Activated CD8-positive, alpha-beta memory T cell treated with anti-CD3 and anti-CD28 coated beads, Interleukin-2, amount 10 ng/mL, durations not matched to agents 7 days and 5 days (primary cell): ENCODE data around the gene ADCY4. TPM values are rescaled to one million over a fixed set of nuclear protein-coding genes. Genes with fewer than 3 reads are reported as not detected.

Experiments used
- ATAC-seq: fragments of 150-1000 bp; cut with Tn5 transposase; one replicate; pipeline ENCODE4 v1.10.0; 2021; ENCODE audit warnings: moderate library complexity
- CTCF ChIA-PET: fragments of 350-600 bp; sonication (Branson Sonifier 250); formaldehyde crosslinking; loops from one replicate; lab custom pipeline; 2021; ENCODE audit warnings: antibody characterized with exemption; lab: Charles Lee
- DNase-seq: peaks from one replicate; pipeline ENCODE4 v3.0.0-alpha.2; 2020
- H3K27ac Mint-ChIP-seq: one replicate; pipeline ENCODE4 v1.8.0; 2021; ENCODE audit warnings: mild to moderate bottlenecking, mixed read lengths
- H3K27me3 Mint-ChIP-seq: one replicate; pipeline ENCODE4 v1.8.0; 2021; ENCODE audit warnings: mixed read lengths
- H3K36me3 Mint-ChIP-seq: one replicate; pipeline ENCODE4 v1.8.0; 2021; ENCODE audit warnings: mild to moderate bottlenecking, mixed read lengths
- H3K4me1 Mint-ChIP-seq: one replicate; pipeline ENCODE4 v1.8.0; 2021; ENCODE audit warnings: mixed read lengths
- H3K4me3 Mint-ChIP-seq: one replicate; pipeline ENCODE4 v1.8.0; 2021; ENCODE audit warnings: mild to moderate bottlenecking, moderate library complexity, mixed read lengths
- H3K9me3 Mint-ChIP-seq: one replicate; pipeline ENCODE4 v1.8.0; 2022; ENCODE audit warnings: low read depth, mixed read lengths
- total RNA-seq, 2 experiments: library from RNA; stranded (reverse); gene quantifications; one replicate each; pipeline ENCODE4 v1.2.3, GENCODE V29; 2021

ADCY4 gene
- total RNA-seq, 2 experiments from 2014 or later, result 1.6 to 3.4 TPM

DNA sequence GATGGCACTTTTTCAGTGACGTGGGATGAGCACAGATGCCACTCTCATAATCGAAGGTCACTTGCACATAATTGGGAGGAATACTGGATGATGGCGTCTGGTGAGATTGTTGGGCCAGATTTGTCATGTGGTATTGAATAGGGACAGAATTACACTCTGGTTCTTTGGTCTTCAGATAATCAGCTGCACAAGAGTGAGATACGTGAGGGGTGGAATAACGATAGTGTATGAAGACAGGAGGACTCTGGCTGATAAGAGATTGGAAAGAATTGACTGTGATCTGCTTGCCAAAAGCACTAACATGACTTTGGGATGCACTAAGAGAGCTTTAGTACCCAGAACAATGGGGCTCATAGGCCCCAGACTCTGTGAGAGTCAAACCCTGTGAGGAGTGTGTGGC is 56.4 kb downstream of the ADCY4 start:
- DNase-seq (no peak), ATAC-seq (no peak)
- Mint-ChIP-seq H3K4me1 (peaks cover 35% of the 10 kb centered on the region), H3K27me3 (no peaks in the 10 kb centered on the region), H3K4me3 (no peak overlapping the region), H3K9me3 (no peaks in the 10 kb centered on the region), H3K36me3 (no peaks in the 10 kb centered on the region), H3K27ac (no peak overlapping the region)
- CTCF ChIA-PET, result interaction anchor here (0.9 to 16.6 kb wide), 6 partner anchors 13 to 158 kb away, joined by 3 to 275 read pairs (median 28); partner anchors contain the start of genes CIDEB, DHRS1, NOP9 and TINF2

GRCh38 chr14:24277606-24278321 is 57.1 kb downstream of the ADCY4 start:
- no peaks in the 10 kb centered on the region for H3K9me3 Mint-ChIP-seq
- H3K27ac Mint-ChIP-seq, result no peak overlapping the region
- peaks cover 40% of the 10 kb centered on the region for H3K4me1 Mint-ChIP-seq
- DNase-seq (no peak), ATAC-seq (no peak)
- no peaks in the 10 kb centered on the region for H3K27me3 Mint-ChIP-seq
- no peak overlapping the region for H3K4me3 Mint-ChIP-seq
- CTCF ChIA-PET, result interaction anchor here (0.6 to 16.6 kb wide), 6 partner anchors 13 to 949 kb away, joined by 3 to 275 read pairs (median 28); partner anchors contain the start of genes CIDEB, DHRS1, NOP9 and TINF2
- H3K36me3 Mint-ChIP-seq, result no peaks in the 10 kb centered on the region

- Mint-ChIP-seq H3K4me1 (peaks cover 47% of the 10 kb centered on the region), H3K9me3 (no peaks in the 10 kb centered on the region), H3K27ac (no peak overlapping the region), H3K4me3 (no peak overlapping the region), H3K36me3 (no peaks in the 10 kb centered on the region), H3K27me3 (no peaks in the 10 kb centered on the region)
- DNase-seq (no peak), ATAC-seq (no peak)
- CTCF ChIA-PET, result interaction anchor here (1.1 to 16.6 kb wide), 5 partner anchors 12 to 31 kb away, joined by 3 to 275 read pairs (median 35); partner anchors contain the start of genes CIDEB, DHRS1, NOP9 and TINF2
These were observed 57.8 kb downstream of the ADCY4 start for GRCh38 chr14:24277071-24277470.

DNA sequence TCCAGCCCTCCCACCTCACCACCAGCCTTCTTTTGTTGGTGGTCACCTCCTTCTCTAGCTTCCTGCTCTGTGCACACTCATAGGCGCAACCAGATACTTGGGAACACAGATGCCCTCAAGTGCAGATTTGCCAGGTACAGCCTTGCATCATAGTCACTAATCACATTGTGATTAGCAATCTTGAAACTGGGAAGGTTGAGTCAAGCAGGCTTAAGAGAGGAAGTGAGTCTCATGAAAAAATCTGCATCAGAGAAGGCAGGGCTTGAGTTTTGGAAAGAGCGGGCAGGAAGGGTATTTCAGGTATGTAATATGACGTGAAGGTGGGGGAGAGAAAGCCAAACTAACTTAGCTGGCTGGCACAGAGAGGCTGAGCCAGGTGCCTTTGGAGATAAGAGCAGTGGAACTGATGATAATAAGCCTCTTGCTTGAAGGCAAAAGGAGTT is 60.7 kb downstream of the ADCY4 start:
- CTCF ChIA-PET, result interaction anchor here (0.7 to 16.6 kb wide), 10 partner anchors 16 to 157 kb away, joined by 3 to 275 read pairs (median 9); partner anchors contain the start of genes CIDEB, DHRS1, LTB4R and LTB4R2
- peak; percentile 65 for DNase-seq
- peak; percentile 32 for ATAC-seq
- no peaks in the 10 kb centered on the region for H3K36me3 Mint-ChIP-seq
- H3K4me3 Mint-ChIP-seq, result no peak overlapping the region
- H3K4me1 Mint-ChIP-seq, result peaks cover 55% of the 10 kb centered on the region
- peak overlapping the region; percentile 65 for H3K27ac Mint-ChIP-seq
- H3K27me3 Mint-ChIP-seq, result no peaks in the 10 kb centered on the region
- H3K9me3 Mint-ChIP-seq, result no peaks in the 10 kb centered on the region

GRCh38 chr14:24273422-24273998 is 61.4 kb downstream of the ADCY4 start:
- DNase-seq (no peak), ATAC-seq (no peak)
- H3K9me3 Mint-ChIP-seq, result no peaks in the 10 kb centered on the region
- no peaks in the 10 kb centered on the region for H3K27me3 Mint-ChIP-seq
- peaks cover 49% of the 10 kb centered on the region for H3K4me1 Mint-ChIP-seq
- peak overlapping the region; percentile 65 for H3K27ac Mint-ChIP-seq
- H3K4me3 Mint-ChIP-seq, result no peak overlapping the region
- H3K36me3 Mint-ChIP-seq, result no peaks in the 10 kb centered on the region
- CTCF ChIA-PET, result interaction anchor here (1.1 to 16.6 kb wide), 8 partner anchors 17 to 158 kb away, joined by 3 to 275 read pairs (median 14); partner anchors contain the start of genes CIDEB, DHRS1, LTB4R and LTB4R2

- peak overlapping the region; percentile 84 for H3K4me3 Mint-ChIP-seq
- no peaks in the 10 kb centered on the region for H3K9me3 Mint-ChIP-seq
- H3K27ac Mint-ChIP-seq, result peak overlapping the region; percentile 83
- H3K4me1 Mint-ChIP-seq, result peaks cover 44% of the 10 kb centered on the region
- CTCF ChIA-PET, result interaction anchor here (1.3 to 16.6 kb wide), 15 partner anchors 9 to 159 kb away, joined by 3 to 275 read pairs (median 10); partner anchors contain the start of genes CIDEB, DHRS1, IRF9 and LTB4R
- no peaks in the 10 kb centered on the region for H3K27me3 Mint-ChIP-seq
- no peak for DNase-seq
- H3K36me3 Mint-ChIP-seq, result no peaks in the 10 kb centered on the region
- no peak for ATAC-seq
These were observed 62.4 kb downstream of the ADCY4 start for GRCh38 chr14:24272467-24272866.

- peak overlapping the region; percentile 84 for H3K4me3 Mint-ChIP-seq
- no peaks in the 10 kb centered on the region for H3K27me3 Mint-ChIP-seq
- H3K27ac Mint-ChIP-seq, result peak overlapping the region; percentile 83
- no peak for DNase-seq
- ATAC-seq, result no peak
- H3K36me3 Mint-ChIP-seq, result peaks cover 5% of the 10 kb centered on the region
- no peaks in the 10 kb centered on the region for H3K9me3 Mint-ChIP-seq
- peaks cover 41% of the 10 kb centered on the region for H3K4me1 Mint-ChIP-seq
- CTCF ChIA-PET, result interaction anchor here (1.3 to 16.6 kb wide), 17 partner anchors 8 to 396 kb away, joined by 3 to 275 read pairs (median 10); partner anchors contain the start of genes CHMP4A, CIDEB, DHRS1 and IRF9
These were observed 63.0 kb downstream of the ADCY4 start for GRCh38 chr14:24271834-24272263.

GRCh38 chr14:24271134-24271833 is 63.6 kb downstream of the ADCY4 start, which contains the start of gene RABGGTA:
TSS of gene RABGGTA (minus strand) at chr14:24271597. CDS start at chr14:24271115, 482 bp downstream.
- CTCF ChIA-PET, result interaction anchor here (0.6 to 16.6 kb wide), 25 partner anchors 9 to 396 kb away, joined by 3 to 275 read pairs (median 6); partner anchors contain the start of genes CHMP4A, CIDEB, DCAF11 and DHRS1
- peak within 1 kb of the TSS; percentile 84 for H3K4me3 Mint-ChIP-seq
- H3K4me1 Mint-ChIP-seq, result peaks cover 41% of the 10 kb centered on the region
- no peaks in the 10 kb centered on the region for H3K27me3 Mint-ChIP-seq
- peak within 1 kb of the TSS; percentile 93 for H3K27ac Mint-ChIP-seq
- DNase-seq (peak; percentile 92), ATAC-seq (peak; percentile 92)
- H3K9me3 Mint-ChIP-seq, result no peaks in the 10 kb centered on the region
- peaks cover 10% of the 10 kb centered on the region for H3K36me3 Mint-ChIP-seq

DNA sequence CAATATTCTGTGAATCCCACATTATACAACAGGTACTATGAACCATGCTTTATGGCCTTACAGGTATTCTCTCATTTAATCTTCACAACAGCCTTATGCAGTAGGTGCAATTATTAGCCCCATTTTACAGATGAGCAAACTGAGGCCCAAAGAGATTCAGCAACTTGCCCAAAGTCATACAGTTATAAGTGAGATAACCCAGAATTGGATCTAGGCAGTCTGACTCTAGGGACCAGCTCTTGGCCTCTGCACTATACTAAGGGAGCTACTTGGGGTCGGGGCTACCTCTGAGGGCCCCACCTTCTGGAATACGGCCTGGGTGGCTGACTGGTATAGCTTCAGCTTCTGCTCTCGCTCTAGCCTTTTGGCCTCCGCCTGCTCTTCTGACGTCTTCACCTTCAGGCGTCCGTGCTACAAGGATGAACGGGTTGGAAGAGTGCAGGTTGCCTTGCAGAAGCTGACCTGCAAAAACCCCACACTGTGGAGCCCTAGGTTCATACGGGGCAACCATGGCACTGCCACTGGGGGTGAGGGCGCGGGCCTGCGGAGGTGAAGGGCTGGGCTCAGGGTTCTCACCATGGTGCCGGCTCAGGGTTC is 64.2 kb downstream of the ADCY4 start:
- ATAC-seq (no peak), DNase-seq (no peak)
- Mint-ChIP-seq H3K27ac (peak overlapping the region; percentile 93), H3K4me3 (peak overlapping the region; percentile 84), H3K9me3 (no peaks in the 10 kb centered on the region), H3K4me1 (peaks cover 41% of the 10 kb centered on the region), H3K36me3 (peaks cover 10% of the 10 kb centered on the region), H3K27me3 (no peaks in the 10 kb centered on the region)
- CTCF ChIA-PET, result interaction anchor here (0.6 to 16.6 kb wide), 25 partner anchors 8 to 397 kb away, joined by 3 to 275 read pairs (median 6); partner anchors contain the start of genes CHMP4A, CIDEB, DCAF11 and DHRS1

GRCh38 chr14:24269910-24270536 is 64.8 kb downstream of the ADCY4 start:
- H3K36me3 Mint-ChIP-seq, result peaks cover 10% of the 10 kb centered on the region
- no peak for DNase-seq
- no peaks in the 10 kb centered on the region for H3K27me3 Mint-ChIP-seq
- H3K4me1 Mint-ChIP-seq, result peaks cover 39% of the 10 kb centered on the region
- CTCF ChIA-PET, result interaction anchor here (1.0 to 16.6 kb wide), 13 partner anchors 10 to 161 kb away, joined by 3 to 275 read pairs (median 9); partner anchors contain the start of genes CIDEB, DHRS1, IRF9 and LTB4R
- no peak for ATAC-seq
- peak overlapping the region; percentile 93 for H3K27ac Mint-ChIP-seq
- peak overlapping the region; percentile 84 for H3K4me3 Mint-ChIP-seq
- no peaks in the 10 kb centered on the region for H3K9me3 Mint-ChIP-seq

DNA sequence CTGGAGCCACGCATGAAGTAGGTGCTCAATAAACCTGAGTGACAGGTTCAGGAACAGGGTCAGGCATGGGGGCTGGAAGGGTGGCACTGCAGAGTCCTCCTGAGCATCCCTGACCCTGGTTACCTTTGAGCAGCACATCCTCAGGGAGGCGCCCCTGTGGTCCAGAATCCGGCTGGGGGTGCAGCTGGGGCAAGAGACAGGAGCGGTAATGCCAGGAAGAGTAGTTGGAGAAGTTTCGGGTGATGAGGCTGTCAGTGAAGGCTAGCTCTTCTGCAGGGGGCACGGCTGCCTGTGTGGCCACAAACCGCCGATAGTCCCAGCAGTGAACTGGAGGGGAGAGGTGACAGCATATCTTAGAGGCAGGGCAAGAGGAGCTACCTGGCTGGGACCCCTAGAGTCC is 65.5 kb downstream of the ADCY4 start:
- Mint-ChIP-seq H3K36me3 (peaks cover 10% of the 10 kb centered on the region), H3K4me1 (peaks cover 38% of the 10 kb centered on the region), H3K9me3 (no peaks in the 10 kb centered on the region), H3K27ac (no peak overlapping the region), H3K4me3 (no peak overlapping the region), H3K27me3 (no peaks in the 10 kb centered on the region)
- DNase-seq (no peak), ATAC-seq (no peak)
- CTCF ChIA-PET, result interaction anchor here (1.2 to 16.6 kb wide), 5 partner anchors 10 to 56 kb away, joined by 3 to 275 read pairs (median 4); partner anchors contain the start of genes CHMP4A, DHRS1, NOP9 and TINF2
